HCT116 (cell line): Measurements from ENCODE around the gene TTC33. TPM values are rescaled to one million over a fixed set of nuclear protein-coding genes. Genes with fewer than 3 reads are reported as not detected.

Experiments
- ATAC-seq: fragments of 200-7000 bp; cut with Tn5 transposase; 2 replicates; pipeline ENCODE4 v1.9.1; 2020; ENCODE audit warnings: mild to moderate bottlenecking, moderate library complexity
- BruUV-seq: library from RNA; stranded (reverse); fragments of 400-500 nt; replicated peaks from 2 replicates; lab custom pipeline; 2021; lab: Mats Ljungman, UMichigan
- CTCF ChIA-PET: fragments of 300-600 bp; sonication (Branson Sonifier 250); formaldehyde crosslinking; loops from one replicate; lab custom pipeline; 2021; ENCODE audit warnings: antibody characterized with exemption; lab: Charles Lee
- POLR2A ChIA-PET: fragments of 300-600, 350-600 bp; sonication (Branson Sonifier 250); formaldehyde crosslinking; loops from one replicate; lab custom pipeline; 2021; ENCODE audit warnings: antibody characterized with exemption; lab: Charles Lee
- RAD21 ChIA-PET, 2 experiments: fragments of 300-600 bp; sonication (Branson Sonifier 250); formaldehyde crosslinking; loops; one replicate each; lab custom pipeline; 2023; ENCODE audit warnings: low total read pairs in 2 of 2; ENCODE audit not compliant: uncharacterized antibody in 2 of 2, unreplicated experiment in 2 of 2, low non-redundant PET in 1 of 2; lab: Charles Lee
- DNase-seq: peaks from one replicate; pipeline ENCODE4 v3.0.0-alpha.2; 2010; ENCODE audit warnings: low read depth, low spot score
- H2AFZ ChIP-seq: fragments of 200-600 bp; shearing (Covaris generic), sonication (generic); 2 replicates; pipeline ENCODE4 v1.6.1; 2017; ENCODE audit warnings: low read depth, mixed run types, mixed read lengths, antibody characterized with exemption, low read length; ENCODE audit not compliant: poor library complexity, severe bottlenecking
- H3K27ac ChIP-seq: 2 replicates; pipeline ENCODE4 v1.5.1; 2012; ENCODE audit warnings: low read depth, low read length
- H3K27me3 ChIP-seq: fragments of 200-600 bp; sonication (generic); 2 replicates; pipeline ENCODE4 v1.6.1; 2016; ENCODE audit warnings: mixed run types, low read length, mixed read lengths; ENCODE audit not compliant: insufficient read depth
- H3K36me3 ChIP-seq, 2 experiments: fragments of 200-500 bp in 1 of 2; fragments of 200-600 bp in 1 of 2; sonication (Bioruptor generic) in 1 of 2; sonication (generic) in 1 of 2; 2 replicates each; pipeline versions ENCODE4 v1.5.1 to v1.6.1; 2014 to 2016; ENCODE audit warnings: low read length in 2 of 2, inconsistent platforms in 1 of 2, mixed read lengths in 1 of 2, mixed run types in 1 of 2; ENCODE audit not compliant: insufficient read depth in 2 of 2, control insufficient read depth in 1 of 2
- H3K4me1 ChIP-seq, 2 experiments: fragments of 200-600 bp in 1 of 2; sonication (generic) in 1 of 2; 2 replicates each; pipeline versions ENCODE4 v1.5.1 to v1.6.1; 2012 to 2017; ENCODE audit warnings: low read length in 2 of 2, inconsistent platforms in 1 of 2, mild to moderate bottlenecking in 1 of 2, mixed read lengths in 1 of 2, mixed run types in 1 of 2, moderate library complexity in 1 of 2; ENCODE audit not compliant: insufficient read depth in 2 of 2, control insufficient read depth in 1 of 2
- H3K4me2 ChIP-seq: fragments of 200-600 bp; sonication (generic); 2 replicates; pipeline ENCODE4 v1.6.1; 2017; ENCODE audit warnings: mixed run types, low read length, mixed read lengths
- H3K4me3 ChIP-seq, 2 experiments: fragments of 200-600 bp in 1 of 2; sonication (generic) in 1 of 2; replicated peaks in 1 of 2; 2 replicates each; pipeline ENCODE4 v1.5.1; 2011 to 2016; ENCODE audit warnings: low read length in 2 of 2, control low read depth in 1 of 2, low read depth in 1 of 2, mild to moderate bottlenecking in 1 of 2, mixed read lengths in 1 of 2, mixed run types in 1 of 2
- H3K79me2 ChIP-seq: fragments of 200-600 bp; sonication (generic); 2 replicates; pipeline ENCODE4 v1.6.1; 2017; ENCODE audit warnings: mild to moderate bottlenecking, mixed run types, low read length, moderate library complexity, mixed read lengths; ENCODE audit not compliant: insufficient read depth
- H3K9ac ChIP-seq: fragments of 200-600 bp; sonication (generic); 2 replicates; pipeline ENCODE4 v1.6.1; 2016; ENCODE audit warnings: low read length, mixed read lengths
- H3K9me2 ChIP-seq: fragments of 200-600 bp; sonication (generic), shearing (Covaris generic); 2 replicates; pipeline ENCODE4 v1.6.1; 2017; ENCODE audit warnings: mixed run types, mild to moderate bottlenecking, moderate library complexity; ENCODE audit not compliant: insufficient read depth
- H3K9me3 ChIP-seq, 2 experiments: fragments of 200-500 bp in 1 of 2; fragments of 200-600 bp in 1 of 2; sonication (Bioruptor generic) in 1 of 2; sonication (generic) in 1 of 2; 2 replicates each; pipeline ENCODE4 v1.6.1; 2014 to 2017; ENCODE audit warnings: low read length in 2 of 2, mixed read lengths in 2 of 2, inconsistent platforms in 1 of 2, low read depth in 1 of 2, mild to moderate bottlenecking in 1 of 2, mixed run types in 1 of 2, moderate library complexity in 1 of 2; ENCODE audit not compliant: control insufficient read depth in 1 of 2, insufficient read depth in 1 of 2
- H4K20me1 ChIP-seq: fragments of 200-600 bp; sonication (generic), shearing (Covaris generic); 2 replicates; pipeline ENCODE4 v1.6.1; 2017; ENCODE audit warnings: mixed run types, mild to moderate bottlenecking, moderate library complexity; ENCODE audit not compliant: insufficient read depth
- CBX3 ChIP-seq: IDR thresholded peaks from 2 replicates; pipeline ENCODE4 v1.6.1; 2012; ENCODE audit warnings: low read depth
- CEBPB ChIP-seq: IDR thresholded peaks from 2 replicates; pipeline ENCODE4 v1.6.1; 2012; ENCODE audit warnings: low read depth
- EGR1 ChIP-seq: IDR thresholded peaks from 2 replicates; pipeline ENCODE4 v1.6.1; 2012; ENCODE audit warnings: low read depth
- ELF1 ChIP-seq: IDR thresholded peaks from 2 replicates; pipeline ENCODE4 v1.6.1; 2012; ENCODE audit warnings: low read depth, borderline replicate concordance
- EZH2 ChIP-seq: fragments of 200-600 bp; sonication (generic); IDR thresholded peaks from 2 replicates; pipeline ENCODE4 v1.6.1; 2017; ENCODE audit warnings: antibody characterized with exemption, mixed run types
- EZH2phosphoT487 ChIP-seq: fragments of 200-600 bp; IDR thresholded peaks from 2 replicates; pipeline ENCODE4 v1.6.1; 2018; ENCODE audit warnings: antibody characterized with exemption, borderline replicate concordance
- FOSL1 ChIP-seq: IDR thresholded peaks from 2 replicates; pipeline ENCODE4 v1.6.1; 2012; ENCODE audit warnings: low read depth
- JUND ChIP-seq: IDR thresholded peaks from 2 replicates; pipeline ENCODE4 v1.6.1; 2012
- POLR2A ChIP-seq: IDR thresholded peaks from 2 replicates; pipeline ENCODE4 v1.7.0; 2011; ENCODE audit warnings: borderline replicate concordance; ENCODE audit not compliant: insufficient read depth, insufficient read length; ENCODE audit errors: extremely low read depth
- POLR2AphosphoS5 ChIP-seq: IDR thresholded peaks from 2 replicates; pipeline ENCODE4 v1.6.1; 2011; ENCODE audit warnings: mild to moderate bottlenecking, low read depth, low read length, moderate library complexity
- SIN3A ChIP-seq: IDR thresholded peaks from 2 replicates; pipeline ENCODE4 v1.6.1; 2012; ENCODE audit warnings: low read depth
- SP1 ChIP-seq: IDR thresholded peaks from 2 replicates; pipeline ENCODE4 v1.6.1; 2012; ENCODE audit warnings: low read depth
- SRF ChIP-seq: IDR thresholded peaks from 2 replicates; pipeline ENCODE4 v1.6.1; 2012; ENCODE audit warnings: low read depth
- TCF7L2 ChIP-seq: IDR thresholded peaks from 2 replicates; pipeline ENCODE4 v1.7.0; 2011; ENCODE audit warnings: borderline replicate concordance, inconsistent platforms; ENCODE audit not compliant: insufficient read depth, insufficient read length; ENCODE audit errors: extremely low read depth
- ZBTB33 ChIP-seq: IDR thresholded peaks from 2 replicates; pipeline ENCODE4 v1.6.1; 2011; ENCODE audit warnings: mild to moderate bottlenecking, low read length, moderate library complexity; ENCODE audit not compliant: insufficient replicate concordance; ENCODE audit errors: extremely low read depth
- ZFX ChIP-seq: fragments of 450-650 bp; IDR thresholded peaks from 2 replicates; pipeline ENCODE4 v1.6.1; 2017
- intact Hi-C: fragments of 100-400 bp; cut with micrococcal nuclease; formaldehyde crosslinking; loops from 2 replicates; pipeline ENCODE4 v1.10.0; 2022
- total RNA-seq: library from RNA; stranded (reverse); gene quantifications from one replicate; pipeline ENCODE4 v1.2.1, GENCODE V29; 2021; ENCODE audit not compliant: unreplicated experiment
- TF ChIP-seq, protein P1 (sequence below): IDR thresholded peaks from 2 replicates; pipeline ENCODE4 v1.6.1; 2012; ENCODE audit warnings: low read depth
- TF ChIP-seq, protein P2 (sequence below): IDR thresholded peaks from 2 replicates; pipeline ENCODE4 v1.6.1; 2012
- TF ChIP-seq, protein P3 (sequence below): IDR thresholded peaks from 2 replicates; pipeline ENCODE4 v1.6.1; 2012
- TF ChIP-seq, protein P4 (sequence below), 3 experiments: fragments of 200-600 bp in 1 of 3; sonication (generic) in 1 of 3; IDR thresholded peaks in 2 of 3; conservative IDR thresholded peaks in 1 of 3; 2 replicates each; pipeline ENCODE4 v1.5.1; 2012 to 2017; ENCODE audit warnings: low read depth in 2 of 3, low read length in 2 of 3, antibody characterized with exemption in 1 of 3, borderline replicate concordance in 1 of 3, control low read depth in 1 of 3, mild to moderate bottlenecking in 1 of 3, mixed read lengths in 1 of 3, mixed run types in 1 of 3, moderate library complexity in 1 of 3; ENCODE audit not compliant: insufficient read depth in 1 of 3

Gene TTC33
- total RNA-seq, 1 experiment from 2014 or later: 14.5 TPM

DNA sequence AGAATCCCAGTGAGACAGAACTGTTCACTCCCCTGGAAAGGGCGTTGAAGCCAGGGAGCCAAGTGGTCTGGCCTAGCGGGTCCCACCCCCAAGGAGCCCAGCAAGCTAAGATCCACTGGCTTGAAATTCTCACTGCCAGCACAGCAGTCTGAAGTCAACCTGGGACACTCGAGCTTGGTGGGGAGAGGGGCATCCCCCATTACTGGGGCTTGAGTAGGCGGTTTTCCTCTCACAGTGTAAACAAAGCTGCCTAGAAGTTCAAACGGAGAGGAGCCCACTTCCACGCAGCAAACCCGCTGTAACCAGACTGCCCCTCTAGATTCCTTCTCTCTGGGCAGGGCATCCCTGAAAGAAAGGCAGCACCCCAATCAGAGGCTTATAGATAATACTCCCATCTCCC lies 121.2 kb downstream of the TTC33 start:
- no peaks in the 10 kb centered on the region for H3K36me3 ChIP-seq
- no peak for ATAC-seq
- TF ChIP-seq ELF1 (no peak), JUND (no peak), EZH2phosphoT487 (no peak), EZH2 (no peak), POLR2A (no peak), SIN3A (no peak), CBX3 (no peak), CEBPB (no peak), POLR2AphosphoS5 (no peak), SP1 (no peak), ZBTB33 (no peak), TCF7L2 (no peak), FOSL1 (no peak), ZFX (no peak), EGR1 (no peak), SRF (no peak)
- TF ChIP-seq, protein P1, sequence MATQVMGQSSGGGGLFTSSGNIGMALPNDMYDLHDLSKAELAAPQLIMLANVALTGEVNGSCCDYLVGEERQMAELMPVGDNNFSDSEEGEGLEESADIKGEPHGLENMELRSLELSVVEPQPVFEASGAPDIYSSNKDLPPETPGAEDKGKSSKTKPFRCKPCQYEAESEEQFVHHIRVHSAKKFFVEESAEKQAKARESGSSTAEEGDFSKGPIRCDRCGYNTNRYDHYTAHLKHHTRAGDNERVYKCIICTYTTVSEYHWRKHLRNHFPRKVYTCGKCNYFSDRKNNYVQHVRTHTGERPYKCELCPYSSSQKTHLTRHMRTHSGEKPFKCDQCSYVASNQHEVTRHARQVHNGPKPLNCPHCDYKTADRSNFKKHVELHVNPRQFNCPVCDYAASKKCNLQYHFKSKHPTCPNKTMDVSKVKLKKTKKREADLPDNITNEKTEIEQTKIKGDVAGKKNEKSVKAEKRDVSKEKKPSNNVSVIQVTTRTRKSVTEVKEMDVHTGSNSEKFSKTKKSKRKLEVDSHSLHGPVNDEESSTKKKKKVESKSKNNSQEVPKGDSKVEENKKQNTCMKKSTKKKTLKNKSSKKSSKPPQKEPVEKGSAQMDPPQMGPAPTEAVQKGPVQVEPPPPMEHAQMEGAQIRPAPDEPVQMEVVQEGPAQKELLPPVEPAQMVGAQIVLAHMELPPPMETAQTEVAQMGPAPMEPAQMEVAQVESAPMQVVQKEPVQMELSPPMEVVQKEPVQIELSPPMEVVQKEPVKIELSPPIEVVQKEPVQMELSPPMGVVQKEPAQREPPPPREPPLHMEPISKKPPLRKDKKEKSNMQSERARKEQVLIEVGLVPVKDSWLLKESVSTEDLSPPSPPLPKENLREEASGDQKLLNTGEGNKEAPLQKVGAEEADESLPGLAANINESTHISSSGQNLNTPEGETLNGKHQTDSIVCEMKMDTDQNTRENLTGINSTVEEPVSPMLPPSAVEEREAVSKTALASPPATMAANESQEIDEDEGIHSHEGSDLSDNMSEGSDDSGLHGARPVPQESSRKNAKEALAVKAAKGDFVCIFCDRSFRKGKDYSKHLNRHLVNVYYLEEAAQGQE: no peak
- TF ChIP-seq, protein P2, sequence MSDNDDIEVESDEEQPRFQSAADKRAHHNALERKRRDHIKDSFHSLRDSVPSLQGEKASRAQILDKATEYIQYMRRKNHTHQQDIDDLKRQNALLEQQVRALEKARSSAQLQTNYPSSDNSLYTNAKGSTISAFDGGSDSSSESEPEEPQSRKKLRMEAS: no peak
- TF ChIP-seq, protein P3, sequence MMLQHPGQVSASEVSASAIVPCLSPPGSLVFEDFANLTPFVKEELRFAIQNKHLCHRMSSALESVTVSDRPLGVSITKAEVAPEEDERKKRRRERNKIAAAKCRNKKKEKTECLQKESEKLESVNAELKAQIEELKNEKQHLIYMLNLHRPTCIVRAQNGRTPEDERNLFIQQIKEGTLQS: no peak
- TF ChIP-seq, protein P4, sequence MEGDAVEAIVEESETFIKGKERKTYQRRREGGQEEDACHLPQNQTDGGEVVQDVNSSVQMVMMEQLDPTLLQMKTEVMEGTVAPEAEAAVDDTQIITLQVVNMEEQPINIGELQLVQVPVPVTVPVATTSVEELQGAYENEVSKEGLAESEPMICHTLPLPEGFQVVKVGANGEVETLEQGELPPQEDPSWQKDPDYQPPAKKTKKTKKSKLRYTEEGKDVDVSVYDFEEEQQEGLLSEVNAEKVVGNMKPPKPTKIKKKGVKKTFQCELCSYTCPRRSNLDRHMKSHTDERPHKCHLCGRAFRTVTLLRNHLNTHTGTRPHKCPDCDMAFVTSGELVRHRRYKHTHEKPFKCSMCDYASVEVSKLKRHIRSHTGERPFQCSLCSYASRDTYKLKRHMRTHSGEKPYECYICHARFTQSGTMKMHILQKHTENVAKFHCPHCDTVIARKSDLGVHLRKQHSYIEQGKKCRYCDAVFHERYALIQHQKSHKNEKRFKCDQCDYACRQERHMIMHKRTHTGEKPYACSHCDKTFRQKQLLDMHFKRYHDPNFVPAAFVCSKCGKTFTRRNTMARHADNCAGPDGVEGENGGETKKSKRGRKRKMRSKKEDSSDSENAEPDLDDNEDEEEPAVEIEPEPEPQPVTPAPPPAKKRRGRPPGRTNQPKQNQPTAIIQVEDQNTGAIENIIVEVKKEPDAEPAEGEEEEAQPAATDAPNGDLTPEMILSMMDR (IDR thresholded peaks at IDR 0.05 in 2 of 3, conservative IDR thresholded peaks at IDR 0.05 in 1 of 3; ENCODE audit: borderline replicate concordance in 1 of 3, insufficient read depth in 1 of 3, low read depth in 2 of 3, low read length in 2 of 3): no peak
- ChIA-PET CTCF (no interaction called here), POLR2A (no interaction called here), RAD21 (no interaction called here)
- H3K9ac ChIP-seq: no peak overlapping the region
- no peak for DNase-seq
- no peak overlapping the region for H3K4me3 ChIP-seq
- no peaks in the 10 kb centered on the region for H3K79me2 ChIP-seq
- no peaks in the 10 kb centered on the region for H3K4me1 ChIP-seq
- intact Hi-C loops: no loop called here
- no peaks in the 10 kb centered on the region for H4K20me1 ChIP-seq
- no TSS peak for BruUV-seq
- H3K9me2 ChIP-seq: no peaks in the 10 kb centered on the region
- H3K9me3 ChIP-seq: no peaks in the 10 kb centered on the region
- no peak overlapping the region for H3K4me2 ChIP-seq
- H2AFZ ChIP-seq: no peak overlapping the region
- no peaks in the 10 kb centered on the region for H3K27me3 ChIP-seq
- no peak overlapping the region for H3K27ac ChIP-seq
